ENCODE measurements around the gene PTPRD. TPM values are rescaled to one million over a fixed set of nuclear protein-coding genes. Genes with fewer than 3 reads are reported as not detected.

The PTPRD gene
- total and polyA plus RNA-seq, 5 donors from 2014 or later, result 0.47 TPM; not detected in 4

DNA sequence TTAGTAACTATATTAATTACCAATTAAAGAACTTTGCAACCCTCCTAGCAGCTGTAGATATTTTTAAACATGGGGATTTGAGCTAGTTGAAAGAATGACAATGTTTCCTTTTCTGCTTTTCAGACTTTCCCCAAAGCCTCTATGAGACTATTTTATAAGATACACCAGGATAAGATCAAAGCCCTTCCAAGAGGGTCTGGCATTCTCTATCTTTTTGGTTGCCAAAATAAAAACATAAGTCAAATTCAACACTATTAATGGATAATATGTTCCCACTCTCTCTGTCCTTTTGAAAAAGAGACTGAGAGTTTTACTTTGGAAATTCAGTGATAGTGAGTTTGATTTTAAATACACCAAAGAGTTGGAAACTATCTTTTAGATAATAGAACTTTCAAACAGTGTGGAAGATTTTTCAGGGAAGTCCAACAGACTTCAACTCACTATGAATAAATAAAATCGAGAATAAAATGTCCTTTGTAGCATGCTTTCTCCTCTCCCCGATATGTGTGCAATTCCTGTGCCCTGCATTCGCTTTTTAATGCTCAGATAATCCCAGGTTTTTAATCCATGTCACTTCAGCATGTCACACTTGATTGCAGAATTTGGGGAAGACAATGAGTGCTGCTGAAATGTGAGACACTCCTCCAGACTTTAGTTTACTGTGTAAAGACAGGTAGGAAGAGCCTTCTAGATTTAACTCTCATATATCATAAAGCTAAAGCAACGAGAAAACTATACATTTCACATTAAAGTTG is 1717.5 kb downstream of the PTPRD start:
- Mint-ChIP-seq H3K27ac (no peak overlapping the region), H3K36me3 (no peaks in the 10 kb centered on the region), H3K4me1 (no peaks in the 10 kb centered on the region), H3K9me3 (no peaks in the 10 kb centered on the region), H3K4me3 (no peak overlapping the region), H3K27me3 (peaks cover 6% of the 10 kb centered on the region)
- no peak for ATAC-seq (ENCODE audit: low read depth in 2 of 2)
- Histone ChIP-seq H3K4me3 (ENCODE audit: low read depth, low read length) (no peak overlapping the region), H3K36me3 (ENCODE audit: control insufficient read depth, insufficient read depth, low read length) (no peaks in the 10 kb centered on the region), H3K9me3 (ENCODE audit: control insufficient read depth in 2 of 2, low read length in 2 of 2) (no peaks in the 10 kb centered on the region), H3K4me1 (ENCODE audit: control insufficient read depth, insufficient read depth, low read length, poor library complexity, severe bottlenecking) (no peaks in the 10 kb centered on the region), H3K27ac (ENCODE audit: insufficient read depth, low read length, poor library complexity, severe bottlenecking) (no peak overlapping the region), H3K27me3 (ENCODE audit: control insufficient read depth, insufficient read depth, low read length) (no peaks in the 10 kb centered on the region)
- DNase-seq, result no peak

DNA sequence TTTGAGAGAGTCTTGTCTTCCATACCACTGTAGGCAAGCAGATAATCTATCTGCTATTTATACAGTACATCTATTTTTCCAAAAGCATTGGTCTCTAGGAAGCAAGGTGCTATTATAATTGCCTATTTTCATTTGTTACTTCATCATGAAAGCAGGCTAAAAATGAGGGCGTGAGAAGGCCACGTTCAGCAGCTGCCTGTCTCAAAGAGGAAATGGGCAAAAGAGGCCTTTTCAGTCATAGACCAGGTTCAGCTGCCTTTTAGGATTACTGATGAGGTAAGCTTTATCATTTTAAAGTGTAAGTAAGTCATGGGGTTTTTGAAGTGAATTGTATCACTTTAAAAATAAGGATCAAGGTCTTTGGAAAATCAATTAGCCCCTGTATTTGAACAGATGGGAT is 1722.1 kb downstream of the PTPRD start:
- no peaks in the 10 kb centered on the region for H3K36me3 ChIP-seq (ENCODE audit: control insufficient read depth, insufficient read depth, low read length)
- ATAC-seq (ENCODE audit: low read depth in 2 of 2) (no peak), DNase-seq (no peak)
- H3K27me3 Mint-ChIP-seq, result peaks cover 6% of the 10 kb centered on the region
- H3K36me3 Mint-ChIP-seq, result no peaks in the 10 kb centered on the region
- H3K4me1 ChIP-seq (ENCODE audit: control insufficient read depth, insufficient read depth, low read length, poor library complexity, severe bottlenecking), result no peaks in the 10 kb centered on the region
- no peak overlapping the region for H3K27ac Mint-ChIP-seq
- no peaks in the 10 kb centered on the region for H3K4me1 Mint-ChIP-seq
- H3K9me3 Mint-ChIP-seq, result no peaks in the 10 kb centered on the region
- no peak overlapping the region for H3K4me3 Mint-ChIP-seq
- no peak overlapping the region for H3K4me3 ChIP-seq (ENCODE audit: low read depth, low read length)
- no peak overlapping the region for H3K27ac ChIP-seq (ENCODE audit: insufficient read depth, low read length, poor library complexity, severe bottlenecking)
- H3K27me3 ChIP-seq (ENCODE audit: control insufficient read depth, insufficient read depth, low read length), result no peaks in the 10 kb centered on the region
- H3K9me3 ChIP-seq (ENCODE audit: control insufficient read depth in 2 of 2, low read length in 2 of 2), result no peaks in the 10 kb centered on the region

DNA sequence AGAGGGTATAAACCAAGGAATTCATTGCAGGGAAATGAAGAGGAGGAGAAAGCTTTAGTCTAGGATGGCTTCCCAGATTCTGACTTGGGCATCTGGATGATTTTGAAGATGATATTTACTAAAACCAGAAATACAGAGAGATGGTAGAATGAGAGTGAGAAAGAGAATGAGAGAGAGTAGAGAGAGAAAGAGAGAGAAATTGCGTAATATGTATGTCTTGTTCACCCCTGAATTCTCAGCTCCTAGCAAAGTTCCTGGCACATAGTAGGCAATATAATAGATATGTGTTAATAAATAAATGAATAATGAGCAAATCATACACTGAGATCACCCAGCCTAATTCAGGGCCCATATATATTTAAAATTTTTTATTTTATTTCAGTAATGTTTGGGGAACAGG is 1723.7 kb downstream of the PTPRD start:
- peaks cover 0 to 3% (median 0%) of the 10 kb centered on the region in 7 donors for H3K9me3 Mint-ChIP-seq
- H3K36me3 Mint-ChIP-seq, result no peaks in the 10 kb centered on the region
- H3K4me3 Mint-ChIP-seq, result no peak overlapping the region
- ATAC-seq (ENCODE audit: low read depth in 2 of 2) (no peak), DNase-seq (no peak)
- no peaks in the 10 kb centered on the region for H3K4me1 Mint-ChIP-seq
- H3K4me3 ChIP-seq (ENCODE audit: low read depth, low read length), result no peak overlapping the region
- H3K9me3 ChIP-seq (ENCODE audit: control insufficient read depth in 2 of 2, low read length in 2 of 2), result no peaks in the 10 kb centered on the region
- H3K27ac Mint-ChIP-seq, result no peak overlapping the region
- no peaks in the 10 kb centered on the region for H3K27me3 Mint-ChIP-seq
- H3K27me3 ChIP-seq (ENCODE audit: control insufficient read depth, insufficient read depth, low read length), result no peaks in the 10 kb centered on the region
- H3K27ac ChIP-seq (ENCODE audit: insufficient read depth, low read length, poor library complexity, severe bottlenecking), result no peak overlapping the region
- no peaks in the 10 kb centered on the region for H3K36me3 ChIP-seq (ENCODE audit: control insufficient read depth, insufficient read depth, low read length)
- H3K4me1 ChIP-seq (ENCODE audit: control insufficient read depth, insufficient read depth, low read length, poor library complexity, severe bottlenecking), result no peaks in the 10 kb centered on the region

DNA sequence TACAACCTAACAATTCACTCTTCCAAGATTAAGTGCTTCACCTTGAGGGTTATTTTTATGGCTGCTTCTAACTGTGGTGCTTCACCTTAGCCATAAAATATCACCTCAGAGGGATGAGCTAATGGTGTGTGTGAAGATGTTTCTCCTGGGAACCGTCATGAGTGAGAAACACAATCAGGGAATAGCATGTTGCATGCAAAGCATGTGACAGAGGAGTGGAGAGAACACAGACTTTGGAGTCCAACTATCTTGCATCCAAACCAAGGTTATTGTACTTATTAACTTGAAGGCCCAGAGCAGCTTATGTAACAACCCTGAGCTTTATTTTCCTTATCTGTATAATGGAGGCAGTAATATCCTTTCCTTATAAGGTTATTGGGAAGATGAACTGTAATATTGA is 1724.2 kb downstream of the PTPRD start:
- peaks cover 0 to 3% (median 0%) of the 10 kb centered on the region in 7 donors for H3K9me3 Mint-ChIP-seq
- H3K4me3 ChIP-seq (ENCODE audit: low read depth, low read length), result no peak overlapping the region
- H3K4me1 Mint-ChIP-seq, result no peaks in the 10 kb centered on the region
- no peaks in the 10 kb centered on the region for H3K9me3 ChIP-seq (ENCODE audit: control insufficient read depth in 2 of 2, low read length in 2 of 2)
- ATAC-seq (ENCODE audit: low read depth in 2 of 2), result no peak
- no peaks in the 10 kb centered on the region for H3K4me1 ChIP-seq (ENCODE audit: control insufficient read depth, insufficient read depth, low read length, poor library complexity, severe bottlenecking)
- no peak for DNase-seq
- no peaks in the 10 kb centered on the region for H3K27me3 ChIP-seq (ENCODE audit: control insufficient read depth, insufficient read depth, low read length)
- H3K27me3 Mint-ChIP-seq, result no peaks in the 10 kb centered on the region
- H3K4me3 Mint-ChIP-seq, result no peak overlapping the region
- H3K36me3 ChIP-seq (ENCODE audit: control insufficient read depth, insufficient read depth, low read length), result no peaks in the 10 kb centered on the region
- no peak overlapping the region for H3K27ac Mint-ChIP-seq
- H3K27ac ChIP-seq (ENCODE audit: insufficient read depth, low read length, poor library complexity, severe bottlenecking), result no peak overlapping the region
- H3K36me3 Mint-ChIP-seq, result no peaks in the 10 kb centered on the region

DNA sequence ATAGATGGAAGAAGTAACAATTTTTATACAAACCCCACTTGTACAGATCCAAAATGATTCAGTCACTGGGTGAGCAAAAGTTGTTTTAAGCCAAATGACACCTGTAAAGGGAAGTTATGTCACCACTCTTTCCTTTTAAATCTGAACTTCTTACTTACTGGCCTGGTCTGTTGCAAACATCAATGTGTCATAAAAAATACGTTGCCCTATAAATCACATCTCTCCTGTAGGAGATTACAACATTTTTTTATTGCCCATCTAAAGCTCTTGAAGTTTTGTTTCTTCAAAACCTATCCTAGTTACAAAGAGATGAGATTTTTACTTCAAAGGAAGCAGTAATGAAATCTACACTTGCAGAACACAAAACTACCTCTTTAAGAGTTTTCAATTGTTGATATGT is 1725.4 kb downstream of the PTPRD start:
- H3K27me3 ChIP-seq (ENCODE audit: control insufficient read depth, insufficient read depth, low read length), result no peaks in the 10 kb centered on the region
- Mint-ChIP-seq H3K36me3 (no peaks in the 10 kb centered on the region), H3K27ac (no peak overlapping the region), H3K4me3 (no peak overlapping the region), H3K4me1 (no peaks in the 10 kb centered on the region), H3K27me3 (no peaks in the 10 kb centered on the region), H3K9me3 (peaks cover 0 to 3% (median 0%) of the 10 kb centered on the region in 7 donors)
- DNase-seq (no peak), ATAC-seq (ENCODE audit: low read depth in 2 of 2) (no peak)
- no peaks in the 10 kb centered on the region for H3K36me3 ChIP-seq (ENCODE audit: control insufficient read depth, insufficient read depth, low read length)
- no peaks in the 10 kb centered on the region for H3K9me3 ChIP-seq (ENCODE audit: control insufficient read depth in 2 of 2, low read length in 2 of 2)
- no peaks in the 10 kb centered on the region for H3K4me1 ChIP-seq (ENCODE audit: control insufficient read depth, insufficient read depth, low read length, poor library complexity, severe bottlenecking)
- H3K4me3 ChIP-seq (ENCODE audit: low read depth, low read length), result no peak overlapping the region
- H3K27ac ChIP-seq (ENCODE audit: insufficient read depth, low read length, poor library complexity, severe bottlenecking), result no peak overlapping the region

DNA sequence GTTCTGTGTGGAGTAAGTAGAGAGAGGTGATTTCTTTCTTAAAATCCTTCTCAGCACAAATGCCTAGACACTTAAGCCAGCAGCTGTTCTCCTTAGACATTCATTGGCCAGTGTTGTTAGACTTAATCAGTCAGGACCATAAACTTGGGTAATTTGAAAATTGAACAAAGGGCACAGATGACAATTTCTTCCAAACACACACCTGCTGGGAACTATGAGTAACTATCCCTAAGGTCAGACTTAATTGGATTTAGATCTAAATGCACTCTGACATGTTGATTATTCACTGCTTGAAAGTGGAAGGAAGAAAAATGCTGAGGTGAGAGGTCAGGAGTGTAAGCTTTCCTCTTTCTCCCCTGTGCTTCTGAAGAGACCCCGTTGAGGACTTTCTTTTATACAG is 1729.5 kb downstream of the PTPRD start:
- Mint-ChIP-seq H3K36me3 (no peaks in the 10 kb centered on the region), H3K4me3 (no peak overlapping the region), H3K27me3 (no peaks in the 10 kb centered on the region), H3K27ac (peak overlapping the region in 1 of 3 donors; percentile 18), H3K9me3 (peaks cover 0 to 3% (median 0%) of the 10 kb centered on the region in 7 donors), H3K4me1 (no peaks in the 10 kb centered on the region)
- no peak for DNase-seq
- no peaks in the 10 kb centered on the region for H3K4me1 ChIP-seq (ENCODE audit: control insufficient read depth, insufficient read depth, low read length, poor library complexity, severe bottlenecking)
- H3K9me3 ChIP-seq (ENCODE audit: control insufficient read depth in 2 of 2, low read length in 2 of 2), result no peaks in the 10 kb centered on the region
- H3K27me3 ChIP-seq (ENCODE audit: control insufficient read depth, insufficient read depth, low read length), result no peaks in the 10 kb centered on the region
- no peak overlapping the region for H3K27ac ChIP-seq (ENCODE audit: insufficient read depth, low read length, poor library complexity, severe bottlenecking)
- no peak overlapping the region for H3K4me3 ChIP-seq (ENCODE audit: low read depth, low read length)
- no peak for ATAC-seq (ENCODE audit: low read depth in 2 of 2)
- no peaks in the 10 kb centered on the region for H3K36me3 ChIP-seq (ENCODE audit: control insufficient read depth, insufficient read depth, low read length)

- no peaks in the 10 kb centered on the region for H3K27me3 ChIP-seq (ENCODE audit: control insufficient read depth, insufficient read depth, low read length)
- H3K9me3 Mint-ChIP-seq, result peaks cover 0 to 3% (median 0%) of the 10 kb centered on the region in 7 donors
- H3K9me3 ChIP-seq (ENCODE audit: control insufficient read depth in 2 of 2, low read length in 2 of 2), result no peaks in the 10 kb centered on the region
- H3K36me3 Mint-ChIP-seq, result no peaks in the 10 kb centered on the region
- DNase-seq (no peak), ATAC-seq (ENCODE audit: low read depth in 2 of 2) (no peak)
- no peak overlapping the region for H3K4me3 ChIP-seq (ENCODE audit: low read depth, low read length)
- no peak overlapping the region for H3K27ac Mint-ChIP-seq
- H3K4me1 ChIP-seq (ENCODE audit: control insufficient read depth, insufficient read depth, low read length, poor library complexity, severe bottlenecking), result no peaks in the 10 kb centered on the region
- no peaks in the 10 kb centered on the region for H3K27me3 Mint-ChIP-seq
- H3K36me3 ChIP-seq (ENCODE audit: control insufficient read depth, insufficient read depth, low read length), result no peaks in the 10 kb centered on the region
- no peak overlapping the region for H3K27ac ChIP-seq (ENCODE audit: insufficient read depth, low read length, poor library complexity, severe bottlenecking)
- no peak overlapping the region for H3K4me3 Mint-ChIP-seq
- H3K4me1 Mint-ChIP-seq, result no peaks in the 10 kb centered on the region
Observed at GRCh38 chr9:8880060-8880459, 1732.7 kb downstream of the PTPRD start.

DNA sequence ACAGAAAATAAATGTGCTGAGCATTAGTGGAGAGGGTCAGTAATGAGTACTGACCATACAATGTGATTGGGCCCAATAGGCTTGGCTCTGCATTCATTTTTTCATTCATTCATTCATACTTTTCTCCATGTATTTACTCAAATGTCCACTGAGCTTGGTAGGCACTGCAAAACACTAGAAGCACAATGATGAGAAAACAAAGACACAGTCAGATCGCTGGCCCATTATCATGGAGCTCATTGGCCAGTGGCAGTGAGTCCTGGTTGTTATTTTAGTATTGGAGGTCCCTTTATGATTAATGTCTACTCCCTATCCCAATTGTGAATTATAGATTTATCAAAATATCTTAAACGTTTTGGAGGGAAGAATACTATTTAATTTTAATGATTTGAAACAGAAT is 1733.5 kb downstream of the PTPRD start:
- ATAC-seq (ENCODE audit: low read depth in 2 of 2), result no peak
- DNase-seq, result no peak
- Histone ChIP-seq H3K27me3 (ENCODE audit: control insufficient read depth, insufficient read depth, low read length) (no peaks in the 10 kb centered on the region), H3K9me3 (ENCODE audit: control insufficient read depth in 2 of 2, low read length in 2 of 2) (no peaks in the 10 kb centered on the region), H3K36me3 (ENCODE audit: control insufficient read depth, insufficient read depth, low read length) (no peaks in the 10 kb centered on the region), H3K4me1 (ENCODE audit: control insufficient read depth, insufficient read depth, low read length, poor library complexity, severe bottlenecking) (no peaks in the 10 kb centered on the region), H3K4me3 (ENCODE audit: low read depth, low read length) (no peak overlapping the region), H3K27ac (ENCODE audit: insufficient read depth, low read length, poor library complexity, severe bottlenecking) (no peak overlapping the region)
- H3K4me3 Mint-ChIP-seq, result no peak overlapping the region
- H3K36me3 Mint-ChIP-seq, result no peaks in the 10 kb centered on the region
- no peaks in the 10 kb centered on the region for H3K27me3 Mint-ChIP-seq
- H3K27ac Mint-ChIP-seq, result no peak overlapping the region
- H3K9me3 Mint-ChIP-seq, result peaks cover 0 to 3% (median 0%) of the 10 kb centered on the region in 7 donors
- no peaks in the 10 kb centered on the region for H3K4me1 Mint-ChIP-seq
